Measurements from ENCODE around the gene PHEX.

DNA sequence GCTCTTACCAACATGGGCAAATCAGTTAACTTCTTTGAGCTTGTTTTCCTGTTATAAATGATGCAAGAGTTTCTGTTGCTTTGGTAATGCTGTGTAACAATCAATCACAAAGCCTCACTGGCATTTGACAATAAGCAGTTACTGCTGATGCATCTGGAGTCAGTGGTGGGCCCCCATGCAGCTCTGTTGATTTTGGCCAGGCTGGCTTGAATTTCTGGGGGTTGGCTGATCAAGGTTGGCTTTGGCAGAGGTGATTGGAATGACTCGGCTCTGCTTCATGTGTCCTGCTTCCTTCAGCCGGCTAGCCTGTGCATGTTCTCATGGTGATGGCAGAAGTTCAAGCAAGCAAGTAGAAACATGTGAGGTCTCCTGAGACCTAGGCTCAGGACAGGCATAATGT is 90.4 kb downstream of the PHEX start:
- TF ChIP-seq CTCF (IDR thresholded peaks at IDR 0.05; ENCODE audit: insufficient read depth, low read length, poor library complexity, severe bottlenecking) (no peak), EZH2phosphoT487 (conservative IDR thresholded peaks at IDR 0.05; ENCODE audit: low read length) (no peak)
